Muscle layer of duodenum (tissue), 2 donors: ENCODE results near the gene USP50.

Source experiments
- H3K27ac ChIP-seq: one replicate; pipeline ENCODE4 v1.7.0; 2013; ENCODE audit warnings: mild to moderate bottlenecking, low read length
- H3K27me3 ChIP-seq: one replicate; pipeline ENCODE4 v1.7.0; 2013; ENCODE audit warnings: low read depth, mild to moderate bottlenecking, control low read depth, low read length
- H3K36me3 ChIP-seq, 2 donors: one replicate each; pipeline ENCODE4 v1.7.0; 2013; ENCODE audit warnings: low read length in 2 of 2, control low read depth in 1 of 2, mild to moderate bottlenecking in 1 of 2; ENCODE audit not compliant: insufficient read depth in 2 of 2, control insufficient read depth in 1 of 2
- H3K4me1 ChIP-seq, 2 donors: one replicate each; pipeline ENCODE4 v1.7.0; 2013; ENCODE audit warnings: low read length in 2 of 2, mild to moderate bottlenecking in 2 of 2, control low read depth in 1 of 2, moderate library complexity in 1 of 2; ENCODE audit not compliant: insufficient read depth in 2 of 2, control insufficient read depth in 1 of 2
- H3K4me3 ChIP-seq, 2 donors: one replicate each; pipeline ENCODE4 v1.7.0; 2013; ENCODE audit warnings: low read length in 2 of 2, low read depth in 1 of 2, mild to moderate bottlenecking in 1 of 2
- H3K9me3 ChIP-seq, 2 donors: one replicate each; pipeline ENCODE4 v1.7.0; 2013; ENCODE audit warnings: low read length in 2 of 2, control low read depth in 1 of 2, mild to moderate bottlenecking in 1 of 2; ENCODE audit not compliant: control insufficient read depth in 1 of 2
- donor health status: healthy.

Gene USP50

DNA sequence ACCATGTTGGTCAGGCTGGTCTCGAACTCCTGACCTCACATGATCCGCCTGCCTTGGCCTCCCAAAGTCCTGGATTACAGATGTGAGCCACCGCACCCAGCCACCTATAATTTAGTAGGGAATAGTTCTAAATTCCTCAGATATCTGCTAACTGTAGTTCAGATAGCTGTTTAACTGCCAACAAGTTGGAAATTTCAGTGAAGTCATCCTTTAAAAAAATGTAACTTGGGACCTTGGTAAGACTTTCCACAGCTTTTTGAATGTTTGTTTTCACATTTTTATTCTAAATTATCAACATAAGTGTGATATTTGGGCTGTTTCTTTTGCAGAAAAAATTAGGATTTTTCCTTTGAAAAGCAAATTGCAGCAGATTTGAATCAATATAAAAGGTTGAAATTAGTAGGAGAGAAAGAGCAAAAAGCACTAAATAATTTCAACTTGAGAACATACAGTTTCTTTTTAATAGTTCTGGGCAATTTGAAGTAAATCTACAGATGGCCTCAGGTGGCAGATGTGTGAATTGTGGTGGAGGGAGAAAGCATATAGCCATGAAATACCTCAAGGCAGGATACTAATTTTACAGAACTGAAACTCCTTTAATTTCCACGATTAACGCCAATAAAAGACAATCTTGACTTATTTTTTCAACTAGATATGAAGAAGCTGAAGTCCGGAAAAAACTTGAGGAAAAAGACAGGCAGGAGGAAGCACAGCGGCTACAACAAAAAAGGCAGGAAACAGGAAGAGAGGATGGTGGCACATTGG lies 87.9 kb downstream of the USP50 start:
- H3K9me3 ChIP-seq: no peaks in the 10 kb centered on the region
- no peaks in the 10 kb centered on the region for H3K27me3 ChIP-seq
- H3K36me3 ChIP-seq: peaks cover 11 to 24% of the 10 kb centered on the region in 2 donors
- H3K4me1 ChIP-seq: peaks cover 0 to 4% of the 10 kb centered on the region in 2 donors
- no peak overlapping the region for H3K4me3 ChIP-seq
- no peak overlapping the region for H3K27ac ChIP-seq

DNA sequence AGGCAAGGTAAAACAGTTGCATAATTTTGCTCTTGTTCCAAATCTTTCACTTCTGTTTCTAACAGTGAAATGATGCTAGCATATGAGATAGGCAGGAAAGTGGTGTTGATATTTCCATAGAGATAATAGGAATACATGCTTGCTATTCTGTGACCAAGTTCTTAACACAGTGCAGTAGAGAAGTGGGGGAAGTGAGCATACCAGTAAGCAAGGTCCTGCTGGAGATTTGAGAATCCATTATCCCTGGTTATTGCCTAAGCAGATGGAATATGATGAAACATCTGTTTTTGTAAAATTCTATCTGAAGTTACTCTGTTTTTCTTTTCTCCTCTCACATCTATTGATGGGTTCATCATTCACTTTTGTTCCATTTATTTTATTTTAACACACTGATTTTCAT lies 93.5 kb downstream of the USP50 start:
- no peaks in the 10 kb centered on the region for H3K9me3 ChIP-seq
- H3K27ac ChIP-seq: no peak overlapping the region
- peaks cover 13 to 19% of the 10 kb centered on the region in 2 donors for H3K36me3 ChIP-seq
- H3K27me3 ChIP-seq: no peaks in the 10 kb centered on the region
- H3K4me3 ChIP-seq: no peak overlapping the region
- no peaks in the 10 kb centered on the region for H3K4me1 ChIP-seq
